ENCODE results near the gene KCNAB1.

KCNAB1 gene

DNA sequence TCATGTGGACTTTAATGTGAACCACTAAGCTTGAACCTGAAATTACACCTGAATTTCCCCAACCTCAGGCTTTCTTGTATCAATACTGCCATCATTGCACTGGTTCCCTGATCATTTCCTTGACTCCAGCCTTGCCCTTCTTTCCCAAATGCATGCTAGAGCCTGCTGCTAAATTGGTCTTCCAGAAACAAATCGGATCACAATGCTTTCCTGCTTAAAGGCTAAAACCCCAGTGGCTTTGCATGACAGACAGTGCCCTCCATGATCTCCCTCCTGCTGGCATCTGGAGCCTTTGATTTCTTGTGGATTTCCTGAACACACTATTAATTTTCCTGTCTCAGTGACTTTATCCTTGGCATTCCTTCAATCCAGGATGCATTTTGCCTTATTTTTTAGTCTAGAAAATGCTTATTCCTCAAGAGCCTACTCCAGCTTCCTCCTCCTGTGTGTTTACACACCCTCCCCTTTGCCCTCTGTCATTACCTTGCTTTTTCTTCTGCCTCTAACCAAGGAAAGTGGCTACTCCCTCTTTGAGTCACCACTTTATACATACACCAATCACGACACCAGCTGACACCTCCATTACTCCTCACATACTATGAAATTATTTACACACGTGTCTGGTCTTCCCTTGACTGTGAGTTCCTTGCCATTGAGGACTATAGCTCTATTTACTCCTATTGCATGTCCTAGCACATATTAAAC is 214.6 kb downstream of the KCNAB1 start:
- Histone ChIP-seq H3K9ac (ENCODE audit: low read length) (no peak overlapping the region), H3K36me3 (ENCODE audit: low read length) (no peaks in the 10 kb centered on the region), H3K9me2 (replicated peaks; ENCODE audit: insufficient read depth, low read length) (no peaks in the 10 kb centered on the region), H3K27ac (ENCODE audit: low read depth, low read length) (no peak overlapping the region), H2AFZ (ENCODE audit: low read depth, low read length, severe bottlenecking) (no peak overlapping the region), H3F3A (ENCODE audit: insufficient read depth) (no peaks in the 10 kb centered on the region), H3K9me3 (ENCODE audit: insufficient read depth, low read length) (no peaks in the 10 kb centered on the region), H3K27me3 (ENCODE audit: low read length) (no peaks in the 10 kb centered on the region), H4K20me1 (ENCODE audit: low read depth, low read length) (no peaks in the 10 kb centered on the region), H3K4me2 (ENCODE audit: low read depth, low read length, poor library complexity, severe bottlenecking) (no peak overlapping the region), H3K79me2 (ENCODE audit: insufficient read depth, low read length) (no peaks in the 10 kb centered on the region), H3K4me3 (ENCODE audit: insufficient read depth, low read length, poor library complexity, severe bottlenecking) (no peak overlapping the region)
- no peak for TF ChIP-seq EZH2phosphoT487 (conservative IDR thresholded peaks at IDR 0.05; ENCODE audit: low read length)
- TF ChIP-seq, protein P1, sequence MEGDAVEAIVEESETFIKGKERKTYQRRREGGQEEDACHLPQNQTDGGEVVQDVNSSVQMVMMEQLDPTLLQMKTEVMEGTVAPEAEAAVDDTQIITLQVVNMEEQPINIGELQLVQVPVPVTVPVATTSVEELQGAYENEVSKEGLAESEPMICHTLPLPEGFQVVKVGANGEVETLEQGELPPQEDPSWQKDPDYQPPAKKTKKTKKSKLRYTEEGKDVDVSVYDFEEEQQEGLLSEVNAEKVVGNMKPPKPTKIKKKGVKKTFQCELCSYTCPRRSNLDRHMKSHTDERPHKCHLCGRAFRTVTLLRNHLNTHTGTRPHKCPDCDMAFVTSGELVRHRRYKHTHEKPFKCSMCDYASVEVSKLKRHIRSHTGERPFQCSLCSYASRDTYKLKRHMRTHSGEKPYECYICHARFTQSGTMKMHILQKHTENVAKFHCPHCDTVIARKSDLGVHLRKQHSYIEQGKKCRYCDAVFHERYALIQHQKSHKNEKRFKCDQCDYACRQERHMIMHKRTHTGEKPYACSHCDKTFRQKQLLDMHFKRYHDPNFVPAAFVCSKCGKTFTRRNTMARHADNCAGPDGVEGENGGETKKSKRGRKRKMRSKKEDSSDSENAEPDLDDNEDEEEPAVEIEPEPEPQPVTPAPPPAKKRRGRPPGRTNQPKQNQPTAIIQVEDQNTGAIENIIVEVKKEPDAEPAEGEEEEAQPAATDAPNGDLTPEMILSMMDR (IDR thresholded peaks at IDR 0.05; ENCODE audit: insufficient read depth, low read length, poor library complexity, severe bottlenecking), result no peak

DNA sequence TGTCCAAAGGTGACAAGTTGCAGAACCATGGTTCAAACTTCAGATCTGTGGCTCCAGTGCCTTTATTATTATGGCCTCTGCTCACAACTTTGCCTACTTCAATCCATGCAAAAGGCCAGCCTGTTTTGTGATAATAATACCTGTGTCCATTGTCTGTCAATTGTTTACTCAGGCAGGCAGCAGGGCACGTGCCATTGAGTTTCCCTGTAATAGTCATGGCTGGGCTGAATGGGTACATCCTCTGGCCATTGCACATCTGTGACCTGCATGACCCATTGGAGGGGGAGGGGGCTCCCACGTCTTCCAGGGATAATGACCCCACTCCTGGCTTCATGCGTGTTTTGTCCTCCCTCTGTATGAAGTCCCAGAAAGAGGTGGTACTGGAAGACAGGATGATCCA is 219.1 kb downstream of the KCNAB1 start:
- Histone ChIP-seq H3K9me3 (ENCODE audit: insufficient read depth, low read length) (no peaks in the 10 kb centered on the region), H3K36me3 (ENCODE audit: low read length) (no peaks in the 10 kb centered on the region), H3K79me2 (ENCODE audit: insufficient read depth, low read length) (no peaks in the 10 kb centered on the region), H3K27ac (ENCODE audit: low read depth, low read length) (no peak overlapping the region), H3K9ac (ENCODE audit: low read length) (no peak overlapping the region), H3K4me3 (ENCODE audit: insufficient read depth, low read length, poor library complexity, severe bottlenecking) (no peak overlapping the region), H3F3A (ENCODE audit: insufficient read depth) (no peaks in the 10 kb centered on the region), H3K9me2 (replicated peaks; ENCODE audit: insufficient read depth, low read length) (no peaks in the 10 kb centered on the region), H4K20me1 (ENCODE audit: low read depth, low read length) (no peaks in the 10 kb centered on the region), H2AFZ (ENCODE audit: low read depth, low read length, severe bottlenecking) (no peak overlapping the region), H3K4me2 (ENCODE audit: low read depth, low read length, poor library complexity, severe bottlenecking) (no peak overlapping the region), H3K27me3 (ENCODE audit: low read length) (no peaks in the 10 kb centered on the region)
- TF ChIP-seq, protein P1 (IDR thresholded peaks at IDR 0.05; ENCODE audit: insufficient read depth, low read length, poor library complexity, severe bottlenecking), result no peak
- TF ChIP-seq EZH2phosphoT487 (conservative IDR thresholded peaks at IDR 0.05; ENCODE audit: low read length), result no peak

DNA sequence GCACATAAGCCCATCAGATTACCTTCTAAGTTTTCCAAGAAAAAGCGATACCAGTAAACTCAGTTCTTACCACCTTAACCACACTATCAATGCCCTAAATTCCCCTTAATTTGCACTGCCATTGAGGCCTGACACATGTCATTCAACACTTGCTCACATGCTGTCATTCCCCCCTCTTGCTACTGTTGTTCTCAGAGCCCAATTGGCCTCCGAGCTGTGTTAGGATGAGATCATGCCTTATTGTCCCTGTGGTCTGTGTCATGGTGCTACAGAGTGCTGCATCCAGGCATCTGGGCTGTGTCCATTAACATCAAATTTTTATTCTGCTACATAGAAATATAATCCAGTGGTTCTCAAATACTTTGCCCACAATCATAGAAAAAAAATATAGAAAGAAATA is 221.0 kb downstream of the KCNAB1 start:
- Histone ChIP-seq H3K27ac (ENCODE audit: low read depth, low read length) (no peak overlapping the region), H3K9me3 (ENCODE audit: insufficient read depth, low read length) (no peaks in the 10 kb centered on the region), H3K9ac (ENCODE audit: low read length) (no peak overlapping the region), H4K20me1 (ENCODE audit: low read depth, low read length) (no peaks in the 10 kb centered on the region), H2AFZ (ENCODE audit: low read depth, low read length, severe bottlenecking) (no peak overlapping the region), H3F3A (ENCODE audit: insufficient read depth) (no peaks in the 10 kb centered on the region), H3K27me3 (ENCODE audit: low read length) (no peaks in the 10 kb centered on the region), H3K36me3 (ENCODE audit: low read length) (no peaks in the 10 kb centered on the region), H3K79me2 (ENCODE audit: insufficient read depth, low read length) (no peaks in the 10 kb centered on the region), H3K9me2 (replicated peaks; ENCODE audit: insufficient read depth, low read length) (no peaks in the 10 kb centered on the region), H3K4me3 (ENCODE audit: insufficient read depth, low read length, poor library complexity, severe bottlenecking) (no peak overlapping the region), H3K4me2 (ENCODE audit: low read depth, low read length, poor library complexity, severe bottlenecking) (no peak overlapping the region)
- TF ChIP-seq, protein P1 (IDR thresholded peaks at IDR 0.05; ENCODE audit: insufficient read depth, low read length, poor library complexity, severe bottlenecking), result no peak
- no peak for TF ChIP-seq EZH2phosphoT487 (conservative IDR thresholded peaks at IDR 0.05; ENCODE audit: low read length)
